ACC112 (cell line): ENCODE data around the gene EVPL.

Source experiments
- H2AFZ ChIP-seq: fragments of 200-600 bp; sonication (generic); one replicate; pipeline ENCODE4 v1.6.0; 2017; ENCODE audit warnings: antibody characterized with exemption, low read length; ENCODE audit not compliant: unreplicated experiment
- H3K27ac ChIP-seq: fragments of 200-600 bp; sonication (generic); 2 replicates; pipeline ENCODE4 v1.5.1; 2014; ENCODE audit warnings: low read depth, mild to moderate bottlenecking, antibody characterized with exemption, low read length, moderate library complexity
- H3K27me3 ChIP-seq: fragments of 200-600 bp; sonication (generic); 2 replicates; pipeline ENCODE4 v1.6.1; 2014; ENCODE audit warnings: mild to moderate bottlenecking, antibody characterized with exemption, low read length, moderate library complexity, mixed read lengths; ENCODE audit not compliant: insufficient read depth
- H3K36me3 ChIP-seq: fragments of 200-600 bp; sonication (generic); 2 replicates; pipeline ENCODE4 v1.6.1; 2016; ENCODE audit warnings: mild to moderate bottlenecking, antibody characterized with exemption, low read length, moderate library complexity, mixed read lengths; ENCODE audit not compliant: insufficient read depth
- H3K4me1 ChIP-seq: fragments of 200-600 bp; sonication (generic); one replicate; pipeline ENCODE4 v1.6.1; 2016; ENCODE audit warnings: low read length, mixed read lengths; ENCODE audit not compliant: insufficient read depth, unreplicated experiment, control insufficient read depth
- H3K4me3 ChIP-seq: fragments of 200-600 bp; sonication (generic); 2 replicates; pipeline ENCODE4 v1.5.1; 2014; ENCODE audit warnings: mild to moderate bottlenecking, low read depth, low read length
- H3K79me2 ChIP-seq: fragments of 200-600 bp; sonication (generic); one replicate; pipeline ENCODE4 v1.6.0; 2016; ENCODE audit warnings: low read length; ENCODE audit not compliant: control insufficient read depth, unreplicated experiment, insufficient read depth

EVPL gene

GRCh38 chr17:76026714-76027158, 370 bp downstream of the EVPL start:
- Histone ChIP-seq H3K79me2 (no peaks in the 10 kb centered on the region), H3K27me3 (no peaks in the 10 kb centered on the region), H3K4me3 (no peak overlapping the region), H3K4me1 (peaks cover 5% of the 10 kb centered on the region), H3K27ac (no peak overlapping the region), H3K36me3 (no peaks in the 10 kb centered on the region), H2AFZ (no peak overlapping the region)

- Histone ChIP-seq H3K36me3 (no peaks in the 10 kb centered on the region), H3K79me2 (no peaks in the 10 kb centered on the region), H3K4me1 (peaks cover 5% of the 10 kb centered on the region), H3K27me3 (no peaks in the 10 kb centered on the region), H3K27ac (no peak overlapping the region), H2AFZ (no peak overlapping the region), H3K4me3 (no peak overlapping the region)
These were observed 1.8 kb downstream of the EVPL start for GRCh38 chr17:76025294-76025693.

GRCh38 chr17:76024353-76024752, 2.8 kb downstream of the EVPL start:
- Histone ChIP-seq H2AFZ (no peak overlapping the region), H3K79me2 (no peaks in the 10 kb centered on the region), H3K36me3 (no peaks in the 10 kb centered on the region), H3K4me1 (peaks cover 1% of the 10 kb centered on the region), H3K27ac (no peak overlapping the region), H3K4me3 (no peak overlapping the region), H3K27me3 (no peaks in the 10 kb centered on the region)

GRCh38 chr17:76023900-76024237, 3.2 kb downstream of the EVPL start:
- H3K27me3 ChIP-seq, result no peaks in the 10 kb centered on the region
- no peaks in the 10 kb centered on the region for H3K79me2 ChIP-seq
- H3K36me3 ChIP-seq, result no peaks in the 10 kb centered on the region
- no peak overlapping the region for H3K27ac ChIP-seq
- no peaks in the 10 kb centered on the region for H3K4me1 ChIP-seq
- no peak overlapping the region for H3K4me3 ChIP-seq
- H2AFZ ChIP-seq, result no peak overlapping the region

GRCh38 chr17:76022973-76023899, 3.9 kb downstream of the EVPL start:
- no peaks in the 10 kb centered on the region for H3K79me2 ChIP-seq
- no peak overlapping the region for H2AFZ ChIP-seq
- no peak overlapping the region for H3K4me3 ChIP-seq
- no peaks in the 10 kb centered on the region for H3K36me3 ChIP-seq
- no peaks in the 10 kb centered on the region for H3K4me1 ChIP-seq
- H3K27me3 ChIP-seq, result no peaks in the 10 kb centered on the region
- no peak overlapping the region for H3K27ac ChIP-seq

- H3K36me3 ChIP-seq, result no peaks in the 10 kb centered on the region
- H3K4me1 ChIP-seq, result no peaks in the 10 kb centered on the region
- no peak overlapping the region for H3K27ac ChIP-seq
- H3K4me3 ChIP-seq, result no peak overlapping the region
- no peaks in the 10 kb centered on the region for H3K79me2 ChIP-seq
- no peak overlapping the region for H2AFZ ChIP-seq
- no peaks in the 10 kb centered on the region for H3K27me3 ChIP-seq
These were observed 4.8 kb downstream of the EVPL start for GRCh38 chr17:76022285-76022684.

- H2AFZ ChIP-seq, result no peak overlapping the region
- H3K4me1 ChIP-seq, result no peaks in the 10 kb centered on the region
- no peak overlapping the region for H3K27ac ChIP-seq
- no peaks in the 10 kb centered on the region for H3K79me2 ChIP-seq
- H3K36me3 ChIP-seq, result no peaks in the 10 kb centered on the region
- no peaks in the 10 kb centered on the region for H3K27me3 ChIP-seq
- no peak overlapping the region for H3K4me3 ChIP-seq
These were observed 7.2 kb downstream of the EVPL start for GRCh38 chr17:76019833-76020467.

GRCh38 chr17:76018801-76019200, 8.3 kb downstream of the EVPL start:
- no peak overlapping the region for H3K27ac ChIP-seq
- H3K36me3 ChIP-seq, result no peaks in the 10 kb centered on the region
- peaks cover 3% of the 10 kb centered on the region for H3K4me1 ChIP-seq
- no peak overlapping the region for H3K4me3 ChIP-seq
- no peaks in the 10 kb centered on the region for H3K79me2 ChIP-seq
- H2AFZ ChIP-seq, result no peak overlapping the region
- H3K27me3 ChIP-seq, result no peaks in the 10 kb centered on the region; the same call in 1 of the 2 replicates

- H3K4me3 ChIP-seq, result no peak overlapping the region
- H3K27ac ChIP-seq, result no peak overlapping the region
- no peak overlapping the region for H2AFZ ChIP-seq
- no peaks in the 10 kb centered on the region for H3K79me2 ChIP-seq
- peaks cover 7% of the 10 kb centered on the region for H3K4me1 ChIP-seq
- H3K36me3 ChIP-seq, result no peaks in the 10 kb centered on the region
- H3K27me3 ChIP-seq, result no peaks in the 10 kb centered on the region; the same call in 1 of the 2 replicates
These were observed 8.8 kb downstream of the EVPL start for GRCh38 chr17:76018340-76018680.

- Histone ChIP-seq H2AFZ (no peak overlapping the region), H3K79me2 (no peaks in the 10 kb centered on the region), H3K4me1 (peaks cover 7% of the 10 kb centered on the region), H3K4me3 (no peak overlapping the region), H3K27ac (no peak overlapping the region), H3K36me3 (no peaks in the 10 kb centered on the region), H3K27me3 (no peaks in the 10 kb centered on the region; the same call in 1 of the 2 replicates)
These were observed 9.4 kb downstream of the EVPL start for GRCh38 chr17:76017481-76018339.
